HG02884 (cell line): Measurements from ENCODE around the gene GPR161.
A peak's percentile ranks its signal among the peaks of the same experiment; 100 is the strongest.

Experiments
- ATAC-seq: cut with Tn5 transposase; IDR thresholded peaks from one replicate; pipeline ENCODE4 v1.9.1; 2021; ENCODE audit warnings: mild to moderate bottlenecking, moderate library complexity; ENCODE audit not compliant: unreplicated experiment

The GPR161 gene

GRCh38 chr1:168050880-168051279, 85.8 kb downstream of the GPR161 start:
- no peak for ATAC-seq

DNA sequence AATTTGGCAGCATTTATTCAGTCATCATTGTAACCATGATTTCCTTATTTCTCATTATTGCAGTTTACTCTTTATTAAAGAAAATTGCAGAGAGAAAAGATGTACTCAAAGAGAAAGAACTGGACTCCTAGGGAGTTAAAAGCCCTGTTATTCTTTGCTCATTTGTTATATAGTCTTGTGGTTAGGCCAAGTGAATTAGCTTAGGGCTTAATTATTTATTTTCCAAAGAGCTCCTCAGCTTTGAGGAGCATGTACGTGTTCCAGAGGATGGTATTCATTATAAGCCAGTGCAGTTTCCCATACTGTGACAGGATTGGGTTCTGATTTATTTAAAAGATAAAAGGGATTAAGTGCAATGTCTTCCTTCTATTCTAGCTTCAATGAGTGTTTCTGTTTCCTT, 86.4 kb downstream of the GPR161 start:
- no peak for ATAC-seq

GRCh38 chr1:168045311-168045710, 91.4 kb downstream of the GPR161 start:
- ATAC-seq, result no peak

DNA sequence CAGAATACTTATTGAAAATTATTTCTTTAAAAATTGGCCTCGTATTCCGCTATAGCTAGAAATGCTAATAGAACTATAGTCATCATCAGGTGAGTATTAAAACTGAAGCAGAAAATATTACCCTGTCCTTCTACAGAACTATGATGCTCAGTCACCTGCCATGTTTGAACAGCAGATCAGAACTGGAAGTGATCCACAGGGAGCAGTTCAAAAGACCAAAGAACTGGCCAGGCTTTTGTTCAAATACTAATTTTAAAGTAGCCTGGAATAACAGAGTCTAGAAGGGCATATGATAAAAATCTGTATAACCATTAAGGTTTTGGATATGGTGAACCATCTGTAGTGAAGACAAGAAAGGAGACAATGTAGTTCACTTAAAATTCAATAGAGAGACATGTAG, 94.4 kb downstream of the GPR161 start:
- ATAC-seq, result no peak

DNA sequence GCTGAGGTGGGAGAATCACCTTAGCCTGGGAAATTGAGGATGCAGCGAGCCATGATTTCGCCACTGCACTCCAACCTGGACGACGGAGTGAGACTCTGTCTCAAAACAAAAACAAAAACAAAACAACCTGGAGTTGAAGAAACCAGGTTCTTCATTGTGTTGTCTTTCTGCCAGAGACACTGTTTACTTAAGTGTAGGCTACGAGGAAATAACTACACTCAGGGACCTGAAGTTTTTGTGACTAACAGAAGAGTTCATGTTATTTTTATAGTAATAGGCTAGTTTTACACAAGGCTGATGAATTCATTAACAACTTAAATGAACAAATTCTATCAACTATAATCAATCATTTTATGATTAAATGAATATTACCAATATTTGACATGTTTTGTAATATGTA, 101.4 kb downstream of the GPR161 start:
- no peak for ATAC-seq

DNA sequence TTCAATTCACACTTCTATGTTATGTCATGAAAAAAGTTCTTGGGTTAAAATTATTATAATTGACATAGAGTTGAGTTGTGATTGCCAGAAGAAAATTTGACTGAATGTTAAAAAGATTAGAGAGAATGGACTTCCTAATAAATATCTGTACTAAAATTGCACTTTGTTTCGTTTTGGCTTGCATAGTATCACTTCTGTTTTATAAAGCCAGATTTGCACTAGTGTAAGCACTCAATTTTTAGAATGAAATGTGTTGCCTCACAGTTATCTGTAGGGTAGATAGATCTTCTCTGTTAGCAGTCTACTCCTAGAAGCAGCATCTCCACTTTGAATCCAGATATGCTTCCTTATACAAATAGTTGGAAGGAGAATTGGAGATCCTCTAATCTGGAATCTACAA, 104.7 kb downstream of the GPR161 start:
- peak; percentile 59 for ATAC-seq

GRCh38 chr1:168031627-168032026, 105.1 kb downstream of the GPR161 start:
- peak; percentile 17 for ATAC-seq

GRCh38 chr1:168031198-168031597, 105.5 kb downstream of the GPR161 start:
- ATAC-seq, result no peak
